DMS153 (cell line): ENCODE results near the gene WNT2B.
"Not testable (repeated sequence)": the region's sequence is repeated elsewhere in the genome, so short reads cannot be mapped to it uniquely, and the experiment has no call there.

Experiments
- DNase-seq: peaks from one replicate; lab custom pipeline; 2025; lab: John Stamatoyannopoulos, UW

The WNT2B gene

GRCh38 chr1:112508278-112509004 is at the start of gene WNT2B:
Gene WNT2B (plus strand): TSS chr1:112508965. CDS start chr1:112509263, 298 bp downstream.
- no peak for DNase-seq

DNA sequence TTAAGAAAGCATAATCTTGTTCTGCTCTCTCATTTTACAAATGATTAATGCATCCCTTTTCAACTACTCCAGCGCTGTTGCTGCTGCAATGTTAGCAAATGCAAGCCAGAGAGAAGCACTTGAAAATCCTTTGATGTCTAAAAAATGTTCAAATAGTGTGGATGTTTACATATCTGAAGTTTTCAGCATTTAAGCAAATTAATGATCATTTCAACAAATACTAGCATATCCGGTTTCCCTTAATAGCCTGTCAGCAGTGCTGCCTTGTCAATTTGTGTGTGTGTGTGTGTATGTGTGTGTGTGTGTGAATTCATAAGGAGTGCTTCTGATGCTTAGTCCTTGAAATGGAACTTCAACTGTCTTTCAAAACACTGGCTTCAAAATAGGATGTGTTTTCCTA is 48.1 kb upstream of the WNT2B start:
- DNase-seq, result no peak

DNA sequence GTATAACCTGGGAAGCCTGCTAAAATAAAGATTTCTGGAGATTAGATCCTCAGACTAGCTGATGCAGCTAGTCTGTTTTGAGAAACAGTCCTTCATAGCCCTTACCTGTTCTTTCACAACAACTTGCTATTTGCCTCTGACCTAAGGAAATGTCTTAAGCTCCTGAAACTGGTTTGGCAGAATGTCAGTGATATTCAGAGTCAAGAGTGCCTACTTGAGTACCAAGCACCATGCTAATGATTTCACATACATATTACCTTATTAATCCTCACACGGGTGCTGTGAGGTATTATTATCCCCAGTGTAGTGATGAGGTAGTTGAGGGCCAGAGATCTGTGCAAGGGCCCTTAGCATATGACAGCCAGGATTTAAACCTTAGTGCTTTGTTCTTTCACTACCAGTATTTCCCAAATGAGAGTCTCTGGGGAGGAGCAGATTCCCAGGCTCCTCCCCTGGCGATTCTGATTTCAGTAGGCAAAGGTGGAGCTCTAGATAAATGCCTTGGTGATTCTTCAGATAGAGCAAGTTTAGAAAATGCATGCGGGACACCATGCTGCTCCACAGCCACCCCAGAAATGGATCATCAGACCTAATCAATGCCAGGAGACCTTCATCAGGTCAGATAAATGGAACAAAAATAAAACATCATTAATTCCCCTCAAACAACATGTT is 47.4 kb upstream of the WNT2B start:
- DNase-seq, result no peak

GRCh38 chr1:112462953-112463279 is 45.8 kb upstream of the WNT2B start:
- no peak for DNase-seq

- DNase-seq, result no peak
Observed at GRCh38 chr1:112464501-112464900, 44.3 kb upstream of the WNT2B start.

DNA sequence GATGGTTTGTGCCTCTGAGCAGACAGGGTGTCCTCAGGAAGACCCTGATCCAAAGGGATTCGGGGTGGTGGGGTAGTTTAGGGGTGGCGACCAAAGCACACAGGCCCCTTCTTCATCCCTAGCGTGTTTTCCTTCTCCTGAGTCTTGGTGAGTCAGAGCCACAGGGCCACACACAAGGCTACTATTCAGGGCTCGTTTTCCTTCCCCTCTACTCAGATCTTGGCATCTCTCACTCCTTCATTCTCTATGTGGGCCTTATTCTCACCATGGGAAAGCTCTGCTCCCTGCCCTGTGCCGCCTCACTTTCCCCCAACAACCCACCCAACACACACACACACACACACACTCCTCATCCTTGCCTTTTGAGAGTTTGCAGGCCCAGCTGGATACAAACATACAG is 43.6 kb upstream of the WNT2B start:
- DNase-seq, result no peak

- DNase-seq, result peak; percentile 79
Observed at GRCh38 chr1:112466078-112466660, 42.6 kb upstream of the WNT2B start.

DNA sequence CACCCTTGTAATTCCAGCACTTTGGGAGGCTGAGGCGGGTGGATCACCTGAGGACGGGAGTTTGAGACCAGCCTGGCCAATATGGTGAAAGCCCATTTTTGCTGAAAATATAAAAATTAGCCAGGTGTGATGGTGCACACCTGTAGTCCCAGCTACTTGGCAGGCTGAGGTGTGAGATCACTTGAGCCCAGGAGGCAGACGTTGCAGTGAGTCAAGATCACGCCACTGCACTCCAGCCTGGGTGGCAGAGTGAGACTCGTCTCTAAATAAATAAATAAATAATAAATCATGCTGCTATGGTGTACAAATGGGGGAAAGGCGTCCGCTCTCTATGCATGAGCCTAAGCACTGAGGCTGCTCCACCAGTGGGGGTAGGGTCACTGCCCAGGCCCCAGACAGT is 38.4 kb upstream of the WNT2B start:
- DNase-seq, result not testable (repeated sequence)

- DNase-seq, result no peak
Observed at GRCh38 chr1:112470966-112471365, 37.8 kb upstream of the WNT2B start.

- no peak for DNase-seq
Observed at GRCh38 chr1:112472142-112472541, 36.6 kb upstream of the WNT2B start.

- no peak for DNase-seq
Observed at GRCh38 chr1:112477550-112477949, 31.2 kb upstream of the WNT2B start.

DNA sequence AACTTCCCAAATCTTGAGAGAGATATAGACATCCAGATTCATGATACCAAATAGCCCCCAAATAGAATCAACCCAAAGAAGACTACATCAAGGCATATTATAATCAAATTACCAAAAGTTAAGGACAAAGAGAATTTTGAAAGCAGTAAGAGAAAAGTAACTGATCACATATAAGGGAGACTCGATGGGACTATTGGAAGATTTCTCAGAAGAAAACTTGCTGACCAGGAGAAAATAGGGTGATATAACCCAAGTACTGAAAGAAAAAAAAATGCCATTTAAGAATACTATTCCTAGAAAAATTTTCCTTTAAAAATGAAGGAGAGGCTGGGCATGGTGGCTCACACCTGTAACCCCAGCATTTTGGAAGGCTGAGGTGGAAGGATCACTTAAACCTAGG is 30.5 kb upstream of the WNT2B start:
- no peak for DNase-seq

GRCh38 chr1:112486063-112486462 is 22.7 kb upstream of the WNT2B start:
- DNase-seq, result not testable (repeated sequence)

GRCh38 chr1:112487686-112488085 is 21.1 kb upstream of the WNT2B start:
- DNase-seq, result not testable (repeated sequence)

DNA sequence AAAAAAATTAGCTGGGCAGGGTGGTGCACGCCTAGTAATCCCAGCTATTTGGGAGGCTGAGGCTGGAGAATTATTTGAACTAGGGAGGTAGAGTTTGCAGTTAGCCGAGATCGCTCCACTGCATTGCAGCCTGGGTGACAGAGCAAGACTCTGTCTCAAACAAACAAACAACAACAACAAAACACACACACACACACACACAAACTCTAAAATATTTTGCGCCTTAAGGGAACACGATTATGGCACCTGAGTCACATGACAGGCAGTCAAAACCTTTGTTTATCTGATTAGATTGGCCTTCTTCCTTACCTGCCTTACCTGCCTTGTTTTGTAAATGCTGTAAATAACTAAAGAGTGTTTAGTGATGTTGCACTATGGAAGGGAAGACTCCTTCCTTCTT is 20.6 kb upstream of the WNT2B start:
- no peak for DNase-seq

GRCh38 chr1:112492076-112492475 is 16.7 kb upstream of the WNT2B start:
- DNase-seq, result no peak

DNA sequence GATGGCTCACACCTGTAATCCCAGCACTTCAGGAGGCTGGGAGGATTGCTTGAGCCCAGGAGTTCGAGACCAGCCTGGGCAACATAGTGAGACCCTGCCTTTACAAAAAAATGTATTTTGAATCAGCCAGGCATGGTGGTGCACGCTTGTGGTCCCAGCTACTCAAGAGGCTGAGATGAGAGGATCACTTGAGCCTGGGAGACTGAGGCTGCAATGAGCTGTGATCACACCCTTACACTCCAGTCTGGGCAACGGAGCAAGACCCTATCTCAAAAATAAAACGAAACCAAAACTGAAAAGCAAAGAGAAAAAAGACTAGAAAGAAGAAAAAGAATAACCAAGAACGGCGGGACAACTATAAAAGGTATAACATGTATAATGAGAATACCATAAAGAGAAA is 15.4 kb upstream of the WNT2B start:
- DNase-seq, result no peak

DNA sequence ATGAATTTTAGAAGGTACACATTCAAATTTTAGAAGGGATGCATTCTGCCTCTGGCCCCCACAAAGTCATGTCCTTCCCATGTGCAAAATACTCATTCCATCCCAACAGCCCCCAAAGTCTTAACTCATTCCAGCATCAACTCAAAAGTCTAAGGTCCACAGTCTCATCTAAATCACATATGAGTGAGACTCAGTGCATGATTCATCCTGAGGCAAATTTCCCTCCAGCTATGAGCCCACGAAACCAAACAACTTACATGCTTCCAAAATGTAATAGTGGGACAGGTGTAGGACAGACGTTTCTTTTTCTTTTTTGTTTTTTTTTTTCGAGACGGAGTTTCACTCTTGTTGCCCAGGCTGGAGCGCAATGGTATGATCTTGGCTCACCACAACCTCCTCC is 12.5 kb upstream of the WNT2B start:
- no peak for DNase-seq

GRCh38 chr1:112501810-112502641 is 6.7 kb upstream of the WNT2B start:
- no peak for DNase-seq

DNA sequence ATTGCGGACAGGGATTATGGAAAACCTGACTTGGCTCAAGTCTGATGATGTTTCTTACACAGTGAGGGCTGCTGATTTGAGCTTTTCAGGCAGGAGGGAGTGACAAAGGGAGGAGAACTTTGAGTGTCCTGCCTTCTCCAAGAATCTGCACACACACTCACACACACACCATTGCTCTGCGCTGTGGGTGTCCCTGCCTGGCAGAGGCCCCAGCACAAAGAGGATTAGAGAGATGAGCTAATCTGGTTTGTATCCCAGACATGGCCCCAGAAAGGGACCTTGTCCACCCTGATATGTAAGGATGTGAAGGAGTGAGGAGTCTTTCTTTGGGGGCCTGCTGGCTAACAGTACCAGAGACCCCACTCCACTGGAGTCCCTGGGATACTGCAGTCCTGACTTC is 5.9 kb upstream of the WNT2B start:
- DNase-seq, result no peak

GRCh38 chr1:112504001-112504660 is 4.6 kb upstream of the WNT2B start:
- DNase-seq, result no peak
